ENCODE results near the gene VCL. TPM values are rescaled to one million over a fixed set of nuclear protein-coding genes. Genes with fewer than 3 reads are reported as not detected.
"Not testable (repeated sequence)": the region's sequence is repeated elsewhere in the genome, so short reads cannot be mapped to it uniquely, and the experiment has no call there.

Gene VCL
- 284 TPM for total RNA-seq
- long read RNA-seq, full-length matches to known transcripts = 88 of 423 reads
- long read RNA-seq, partial matches to known transcripts = 95 of 423 reads
- long read RNA-seq, other reads (novel, unspliced or antisense) = 240 of 423 reads

DNA sequence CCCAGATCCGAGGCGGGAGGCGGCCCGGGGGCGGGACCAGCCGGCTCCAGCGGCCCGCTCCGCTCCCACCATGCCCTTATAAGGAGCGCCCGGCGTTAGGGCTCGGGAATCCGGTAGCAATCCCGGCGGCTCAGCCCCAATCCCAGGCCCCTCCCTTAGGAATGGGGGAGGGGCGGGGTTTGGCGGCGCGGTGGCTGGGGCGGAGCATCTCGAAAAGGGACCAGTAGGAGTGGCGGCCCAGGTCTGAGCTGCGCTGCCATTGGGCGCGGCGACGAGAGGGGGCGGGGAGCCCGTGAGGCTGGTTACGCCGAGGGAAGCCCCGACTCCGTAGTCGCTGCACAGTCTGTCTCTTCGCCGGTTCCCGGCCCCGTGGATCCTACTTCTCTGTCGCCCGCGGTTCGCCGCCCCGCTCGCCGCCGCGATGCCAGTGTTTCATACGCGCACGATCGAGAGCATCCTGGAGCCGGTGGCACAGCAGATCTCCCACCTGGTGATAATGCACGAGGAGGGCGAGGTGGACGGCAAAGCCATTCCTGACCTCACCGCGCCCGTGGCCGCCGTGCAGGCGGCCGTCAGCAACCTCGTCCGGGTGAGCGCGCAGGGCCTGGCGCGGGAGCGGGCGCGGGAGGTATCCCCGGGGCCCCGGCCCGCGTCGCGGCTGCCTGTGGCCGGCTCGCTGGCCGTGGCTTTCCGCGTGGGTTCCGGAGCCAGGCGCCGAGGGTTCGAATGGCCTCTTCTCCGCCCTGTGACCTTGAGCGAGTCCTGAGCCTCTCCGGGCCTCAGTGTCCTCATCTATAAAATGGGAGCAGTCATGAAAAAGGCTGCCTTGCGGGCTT, at the start of gene VCL:
VCL (plus strand) TSS at position 330 of the 836 bp plus-strand sequence; CDS start at position 422, 92 bp downstream.
- intact Hi-C loops (cut with DNase I) = loop anchor here (2.0 to 5.0 kb wide), 5 partner anchors 31 to 111 kb away; no protein-coding TSS in a partner anchor
- DNase-seq (ENCODE audit: low spot score) = peak; percentile 99

DNA sequence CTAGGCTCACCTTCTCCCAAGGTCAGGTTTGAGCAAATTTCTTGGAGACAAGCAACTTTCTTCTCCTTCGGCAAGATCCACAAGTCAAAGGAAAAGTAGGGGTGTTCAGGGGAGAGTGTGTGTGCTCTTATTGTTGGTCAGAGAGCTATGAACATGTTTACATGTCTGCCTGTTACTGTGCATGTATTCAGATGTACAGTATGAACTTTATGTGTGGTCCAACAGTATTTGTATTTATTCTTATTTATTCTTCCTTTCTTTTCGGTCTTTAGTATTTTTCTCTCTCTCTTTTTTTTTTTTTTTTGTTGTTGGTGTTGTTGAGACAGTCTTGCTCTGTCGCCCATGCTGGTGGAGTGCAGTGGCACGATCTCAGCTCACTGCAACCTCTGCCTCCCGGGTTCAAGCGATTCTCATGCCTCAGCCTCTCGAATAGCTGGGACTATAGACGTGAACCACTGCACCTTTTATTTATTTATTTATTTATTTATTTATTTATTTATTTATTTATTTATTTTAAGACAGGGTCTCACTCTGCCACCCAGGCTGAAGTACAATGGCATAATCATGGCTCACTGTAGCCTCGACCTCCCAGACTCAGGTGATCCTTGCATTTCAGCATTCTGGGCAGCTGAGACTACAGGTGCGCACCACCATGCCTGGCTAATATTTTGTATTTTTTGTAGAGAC, 48.8 kb upstream of the VCL start:
- DNase-seq (ENCODE audit: low spot score) = no peak
- intact Hi-C loops (cut with DNase I) = loop anchor here (10.0 kb wide), 1 partner anchor 136 kb away; no protein-coding TSS in a partner anchor

DNA sequence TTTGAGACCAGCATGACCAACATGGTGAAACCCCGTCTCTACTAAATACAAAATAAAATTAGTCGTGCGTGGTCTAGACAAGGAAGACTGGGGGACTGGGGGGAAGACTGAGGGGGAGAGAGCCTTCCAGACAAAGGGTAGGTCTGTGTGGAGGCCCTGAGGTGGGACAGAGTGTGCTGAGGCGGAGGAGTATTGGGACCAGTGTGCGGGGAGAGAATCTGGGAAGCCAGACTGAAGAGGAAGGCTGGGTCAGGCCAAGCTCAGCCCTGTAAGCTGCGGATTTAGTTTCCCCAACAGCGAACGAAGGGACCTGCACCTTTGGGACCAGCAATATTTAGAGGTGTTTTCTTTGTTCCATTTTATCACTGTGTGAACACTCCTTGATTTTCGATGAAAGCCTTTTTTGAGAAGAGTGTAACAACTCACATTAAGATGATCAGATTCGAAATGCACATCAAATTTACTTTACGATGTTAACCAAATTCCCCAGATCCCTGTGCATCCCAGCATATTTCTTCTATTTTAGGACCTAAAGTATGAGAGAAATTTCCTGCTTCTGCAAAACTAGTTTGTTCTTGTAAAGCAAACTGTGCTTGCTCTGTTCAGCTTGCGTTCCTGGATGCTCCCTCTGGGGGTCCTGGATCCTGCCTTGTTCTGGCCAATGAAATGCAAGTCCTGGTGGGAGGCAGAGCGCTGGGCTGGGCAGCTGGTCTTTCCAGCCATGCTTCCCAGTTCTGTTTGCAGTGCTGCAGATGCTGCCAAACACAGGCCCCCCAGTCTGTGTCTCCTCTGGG, 47.6 kb upstream of the VCL start:
- DNase-seq (ENCODE audit: low spot score) = no peak
- intact Hi-C loops (cut with DNase I) = no loop called here

DNA sequence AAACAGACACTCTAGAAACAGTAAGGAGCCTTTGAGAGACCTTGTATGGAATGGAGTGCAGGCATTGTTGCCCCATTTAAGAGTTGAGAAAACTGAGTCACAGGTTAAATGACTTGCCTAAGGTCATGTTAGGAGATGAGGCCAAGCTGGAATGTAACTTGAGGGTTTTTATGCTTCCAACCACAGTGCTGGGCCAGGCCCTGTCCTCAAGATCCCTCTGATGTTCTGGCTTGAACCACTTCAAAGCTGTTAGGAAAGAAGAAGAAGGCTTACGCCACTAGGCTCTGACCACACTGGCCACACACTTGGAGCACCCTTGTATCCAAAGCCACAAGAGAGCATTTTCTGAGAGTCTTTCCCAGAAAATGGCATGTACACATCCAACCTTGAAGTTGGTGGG, 44.3 kb upstream of the VCL start:
- DNase-seq (ENCODE audit: low spot score) = no peak
- intact Hi-C loops (cut with DNase I) = no loop called here

DNA sequence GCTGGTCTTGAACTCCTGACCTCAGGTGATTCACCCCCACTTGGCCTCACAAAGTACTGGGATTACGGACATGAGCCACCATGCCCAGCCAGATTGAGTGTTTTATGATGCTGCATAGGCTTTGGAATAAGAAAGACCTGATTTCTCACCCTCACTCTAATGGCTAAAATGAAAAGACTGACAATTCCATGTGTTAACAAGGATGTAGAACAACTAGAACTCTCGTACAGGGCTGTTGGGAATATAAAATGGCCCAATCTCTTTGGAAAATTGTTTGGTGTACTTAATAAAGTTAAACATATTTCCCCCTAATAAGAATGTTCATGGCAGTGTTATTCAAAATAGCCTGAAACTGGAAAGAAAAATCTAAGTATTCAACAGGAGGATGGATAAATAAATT, 43.2 kb upstream of the VCL start:
- intact Hi-C loops (cut with DNase I) = loop anchor here (5.0 kb wide), 1 partner anchor 67 kb away; no protein-coding TSS in a partner anchor
- DNase-seq (ENCODE audit: low spot score) = no peak

DNA sequence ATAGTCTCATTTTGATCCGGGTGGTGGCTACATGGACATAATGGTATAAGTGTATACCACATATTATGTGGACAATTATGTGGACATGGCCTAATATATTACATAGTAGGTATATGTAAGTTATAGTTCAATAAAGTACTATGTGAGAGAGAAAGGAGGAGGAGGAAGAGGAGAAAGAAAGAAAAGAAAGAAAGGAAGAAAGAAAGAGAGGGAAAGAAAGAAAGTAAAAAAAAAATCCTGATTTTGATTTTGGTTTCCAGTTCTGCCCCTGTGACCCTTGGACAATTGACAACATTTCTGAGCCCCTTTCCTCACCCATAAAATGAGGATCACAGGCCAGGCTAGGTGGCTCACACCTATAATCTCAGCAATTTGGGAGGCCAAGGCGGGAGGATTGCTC, 42.2 kb upstream of the VCL start:
- DNase-seq (ENCODE audit: low spot score) = no peak
- intact Hi-C loops (cut with DNase I) = loop anchor here (5.0 kb wide), 1 partner anchor 68 kb away; no protein-coding TSS in a partner anchor

DNA sequence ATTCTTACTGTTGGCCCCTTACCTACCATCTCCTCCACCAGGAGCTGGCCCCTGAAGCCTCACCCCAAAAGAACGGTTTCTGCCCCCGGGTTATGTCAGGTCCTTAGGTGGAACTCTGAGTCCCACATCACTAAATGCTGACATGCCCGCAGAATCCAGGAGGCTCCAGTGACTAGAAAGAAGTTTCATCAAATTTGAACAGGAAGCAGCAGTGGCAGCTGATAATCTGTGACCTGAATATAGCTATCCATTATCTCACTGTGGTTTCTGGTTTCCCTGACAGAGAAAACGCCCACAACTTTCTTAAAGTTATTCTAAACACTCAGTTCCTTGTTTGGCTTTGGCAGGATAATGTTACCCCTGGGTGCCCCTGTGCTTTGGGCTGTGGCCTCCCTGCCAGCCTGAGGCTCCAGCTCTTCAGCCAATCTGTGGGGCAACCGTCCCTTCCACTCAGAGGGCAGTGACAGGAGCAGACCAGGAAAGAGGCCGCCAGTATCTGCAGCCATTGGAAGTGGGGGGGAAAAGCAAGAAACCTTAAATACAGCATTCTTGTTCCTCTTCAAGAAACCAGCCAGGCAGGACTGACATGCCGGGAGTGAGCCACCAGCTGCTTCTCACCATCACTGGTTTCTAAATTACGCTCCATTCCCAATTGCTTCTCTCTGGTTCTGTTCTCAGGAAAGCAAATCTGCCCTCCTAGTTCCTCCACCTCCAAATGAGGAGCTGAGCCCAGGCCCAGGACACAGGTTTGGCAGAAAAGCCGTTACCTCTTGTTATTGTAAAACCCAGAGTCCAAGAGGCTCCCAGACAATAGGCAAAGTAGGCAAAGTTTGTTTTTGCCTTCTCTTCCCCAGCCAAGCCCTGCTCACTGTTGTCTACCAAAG, 41.2 kb upstream of the VCL start:
- intact Hi-C loops (cut with DNase I) = loop anchor here (5.0 kb wide), 1 partner anchor 69 kb away; no protein-coding TSS in a partner anchor
- DNase-seq (ENCODE audit: low spot score) = no peak

DNA sequence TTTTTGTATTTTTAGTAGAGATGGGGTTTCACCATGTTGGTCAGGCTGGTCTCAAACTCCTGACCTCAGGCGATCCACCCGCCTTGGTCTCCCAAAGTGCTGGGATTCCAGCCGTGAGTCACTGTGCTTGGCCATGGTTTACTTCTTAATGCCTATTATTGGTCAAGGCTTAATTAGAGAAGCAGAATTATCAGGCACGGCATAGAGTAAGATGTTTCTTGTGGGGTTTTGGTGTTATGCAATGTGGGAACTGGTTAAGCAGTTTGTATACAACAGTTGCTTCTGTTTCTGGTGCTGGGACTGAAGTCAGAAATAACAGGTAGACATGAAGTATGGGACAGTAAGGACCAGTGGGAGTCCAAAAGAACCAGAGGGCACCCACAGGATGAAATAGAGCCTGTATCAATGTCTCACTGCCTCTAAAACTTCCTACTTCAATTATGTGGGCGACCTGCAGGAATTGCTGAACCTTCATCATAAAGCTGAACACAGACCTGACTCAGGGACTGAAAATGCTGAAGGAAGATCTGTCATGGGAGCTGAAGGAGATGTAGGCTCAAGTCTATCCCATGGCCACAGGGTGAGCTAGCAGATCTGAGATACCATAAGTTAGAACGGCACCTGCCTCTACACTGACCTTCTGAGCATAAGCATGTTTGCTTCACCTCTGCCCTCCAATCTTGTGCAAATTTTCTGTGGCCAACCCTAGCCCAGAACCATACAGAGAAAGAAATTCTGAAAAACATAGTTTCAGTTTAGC, 38.3 kb upstream of the VCL start:
- no peak for DNase-seq (ENCODE audit: low spot score)
- intact Hi-C loops (cut with DNase I) = loop anchor here (5.0 kb wide), 1 partner anchor 72 kb away; no protein-coding TSS in a partner anchor

DNA sequence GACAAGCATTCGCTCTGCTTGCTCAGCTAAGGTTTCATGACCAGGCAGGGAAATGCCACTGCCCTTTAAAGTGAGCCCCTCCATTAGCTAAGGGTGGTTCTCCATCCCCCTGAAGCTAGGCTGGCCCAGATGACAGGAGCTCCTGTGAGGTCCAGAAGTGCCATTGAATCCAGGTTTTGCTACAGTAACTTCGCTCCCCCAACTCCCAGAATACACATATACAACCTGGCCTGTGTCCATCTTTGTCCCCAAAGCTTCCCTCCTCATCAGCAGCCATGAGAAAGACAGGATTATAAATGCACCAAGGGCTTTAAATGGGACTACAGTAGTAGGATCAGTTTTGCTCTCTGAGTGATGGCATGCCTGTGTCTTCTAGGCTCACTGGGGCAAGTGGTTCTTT, 35.5 kb upstream of the VCL start:
- intact Hi-C loops (cut with DNase I) = no loop called here
- DNase-seq (ENCODE audit: low spot score) = no peak

DNA sequence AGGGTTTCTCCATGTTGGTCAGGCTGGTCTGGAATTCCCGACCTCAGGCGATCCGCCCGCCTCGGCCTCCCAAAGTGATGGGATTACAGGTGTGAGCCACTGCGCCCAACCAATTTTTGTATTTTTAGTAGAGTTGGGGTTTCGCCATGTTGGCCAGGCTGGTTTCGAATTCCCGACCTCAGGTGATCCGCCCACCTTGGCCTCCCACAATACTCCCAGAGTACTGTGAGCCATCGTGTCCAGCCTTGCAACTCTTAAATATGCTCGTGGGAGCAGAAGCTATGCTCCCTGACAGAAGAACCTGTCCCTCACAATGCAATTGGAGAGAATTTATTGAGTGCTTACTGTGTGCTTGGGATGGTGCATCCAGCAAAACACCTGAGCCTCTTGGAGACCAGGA, 34.4 kb upstream of the VCL start:
- DNase-seq (ENCODE audit: low spot score); intact Hi-C loops (cut with DNase I): not testable (repeated sequence)

DNA sequence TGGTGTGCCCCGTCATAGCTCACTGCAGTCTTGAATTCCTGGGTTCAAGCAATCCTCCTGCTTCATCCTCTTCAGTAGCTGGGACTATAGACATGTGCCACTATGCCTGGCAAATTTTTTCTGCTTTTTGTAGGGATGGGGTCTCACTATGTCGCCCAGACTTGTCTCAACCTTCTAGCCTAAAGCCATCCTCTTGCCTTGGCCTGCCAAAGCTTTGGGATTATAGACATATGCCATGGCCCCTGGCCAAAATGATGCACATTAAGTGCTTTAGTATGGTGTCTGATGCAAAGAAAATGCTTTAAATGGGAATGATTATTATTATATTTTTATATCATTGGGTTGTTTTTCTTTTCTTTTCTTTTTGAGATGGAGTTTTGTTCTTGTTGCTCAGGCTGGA, 33.2 kb upstream of the VCL start:
- intact Hi-C loops (cut with DNase I) = no loop called here
- DNase-seq (ENCODE audit: low spot score) = no peak

DNA sequence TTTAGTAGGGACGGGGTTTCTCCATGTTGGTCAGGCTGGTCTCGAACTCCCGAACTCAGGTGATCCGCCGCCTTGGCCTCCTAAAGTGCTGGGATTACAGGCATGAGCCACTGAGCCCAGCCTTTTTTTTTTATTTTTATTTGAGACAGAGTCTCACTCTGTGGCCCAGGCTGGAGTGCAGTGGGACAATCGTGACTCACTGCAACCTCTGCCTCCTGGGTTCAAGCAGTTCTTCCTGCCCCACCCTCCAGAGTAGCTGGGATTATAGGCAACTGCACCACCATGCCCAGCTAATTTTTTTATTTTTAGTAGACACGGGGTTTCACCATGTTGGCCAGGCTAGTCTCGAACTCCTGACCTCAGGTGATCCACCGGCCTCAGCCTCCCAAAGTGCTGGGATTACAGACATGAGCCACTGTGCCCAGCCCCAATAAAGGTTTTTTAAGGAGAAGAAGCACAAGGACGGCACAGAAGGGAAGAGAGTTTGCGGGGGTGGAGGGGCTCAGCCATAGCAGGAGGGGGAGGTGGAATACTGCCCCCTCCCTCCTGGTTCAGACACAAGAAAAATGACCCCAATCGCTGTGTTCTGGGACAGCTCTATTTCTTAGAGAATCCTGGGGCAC, 32.5 kb upstream of the VCL start:
- intact Hi-C loops (cut with DNase I); DNase-seq (ENCODE audit: low spot score): not testable (repeated sequence)

DNA sequence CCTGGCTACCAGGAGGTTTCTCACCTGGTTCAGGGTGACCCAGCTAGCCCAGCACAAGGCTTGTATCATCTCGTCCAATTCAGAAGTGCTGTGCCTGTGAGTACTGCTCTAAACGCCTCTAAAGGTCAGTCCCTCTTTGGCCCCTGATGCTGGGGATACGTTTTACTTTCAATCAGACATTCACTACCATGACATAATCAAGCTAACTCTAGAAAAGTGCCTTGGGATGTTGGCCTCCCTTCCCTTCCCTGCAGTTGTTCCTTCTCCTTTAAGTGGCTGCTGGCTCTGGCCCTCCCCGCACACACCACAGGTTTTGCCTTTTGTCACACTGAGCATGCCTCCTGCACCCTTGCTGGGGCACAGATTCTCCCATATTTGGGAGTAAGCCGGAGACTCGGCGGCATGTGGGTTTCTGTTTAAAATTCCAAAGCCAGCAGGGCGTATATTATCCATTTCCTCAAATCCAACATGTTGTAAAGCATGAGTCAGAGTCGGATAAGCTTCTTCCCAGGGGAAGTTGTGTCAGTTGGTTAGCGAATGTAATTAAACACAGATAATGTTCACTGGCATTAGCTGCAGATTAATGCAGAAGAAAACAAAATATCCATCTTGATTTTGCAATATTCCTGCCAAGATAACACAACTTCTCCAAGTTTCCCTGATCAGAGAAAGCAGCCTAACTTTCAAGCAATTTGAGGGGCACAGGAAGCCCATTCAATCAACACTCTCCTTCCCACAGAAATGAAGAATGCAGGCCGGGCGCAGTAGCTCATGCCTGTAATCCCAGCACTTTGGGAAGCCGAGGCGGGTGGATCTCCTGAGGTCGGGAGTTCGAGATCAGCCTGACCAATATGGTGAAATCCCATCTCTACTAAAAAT, 31.8 kb upstream of the VCL start:
- DNase-seq (ENCODE audit: low spot score) = peak; percentile 85
- intact Hi-C loops (cut with DNase I) = loop anchor here (2.0 kb wide), 1 partner anchor 31 kb away; no protein-coding TSS in a partner anchor

DNA sequence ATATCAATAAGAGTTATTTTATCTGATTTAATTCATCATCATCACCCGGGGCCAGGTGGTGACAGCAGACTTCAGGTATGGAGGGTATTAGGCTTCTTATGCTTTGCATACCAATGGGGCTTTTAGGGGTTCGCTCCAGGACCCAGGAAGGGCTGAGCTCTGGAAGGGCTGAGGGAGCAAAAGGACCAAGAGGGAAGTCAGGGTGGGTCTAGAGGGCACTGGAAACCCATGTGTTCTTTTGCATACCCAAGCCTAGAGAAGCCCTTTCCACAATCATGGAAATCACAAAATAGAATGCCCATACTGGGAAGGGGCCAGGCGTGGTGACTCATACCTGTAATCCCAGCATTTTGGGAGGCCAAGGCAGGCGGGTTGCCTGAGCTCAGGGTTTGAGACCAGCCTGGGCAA, 30.9 kb upstream of the VCL start:
- DNase-seq (ENCODE audit: low spot score) = no peak
- intact Hi-C loops (cut with DNase I) = loop anchor here (2.0 kb wide), 1 partner anchor 30 kb away; no protein-coding TSS in a partner anchor

DNA sequence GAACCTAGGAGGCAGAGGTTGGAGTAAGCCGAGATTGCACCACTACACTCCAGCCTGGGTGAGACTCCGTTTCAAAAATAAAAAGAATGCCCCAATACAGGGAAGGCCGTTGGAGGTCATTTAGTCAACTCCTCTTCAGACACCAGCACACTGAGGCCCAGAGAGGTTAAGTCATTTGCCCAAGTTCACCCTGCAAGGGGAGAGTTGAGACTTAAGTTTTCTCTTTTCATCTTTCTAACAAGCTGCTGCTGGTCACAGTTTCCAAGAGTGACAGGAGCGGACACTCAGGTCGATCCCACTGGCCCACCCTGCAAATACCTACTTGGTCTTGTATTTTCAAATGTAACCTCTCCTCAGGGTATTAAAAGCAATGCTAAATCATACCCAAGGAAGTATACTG, 30.4 kb upstream of the VCL start:
- DNase-seq (ENCODE audit: low spot score) = no peak
- intact Hi-C loops (cut with DNase I) = loop anchor here (2.0 kb wide), 1 partner anchor 29 kb away; no protein-coding TSS in a partner anchor

DNA sequence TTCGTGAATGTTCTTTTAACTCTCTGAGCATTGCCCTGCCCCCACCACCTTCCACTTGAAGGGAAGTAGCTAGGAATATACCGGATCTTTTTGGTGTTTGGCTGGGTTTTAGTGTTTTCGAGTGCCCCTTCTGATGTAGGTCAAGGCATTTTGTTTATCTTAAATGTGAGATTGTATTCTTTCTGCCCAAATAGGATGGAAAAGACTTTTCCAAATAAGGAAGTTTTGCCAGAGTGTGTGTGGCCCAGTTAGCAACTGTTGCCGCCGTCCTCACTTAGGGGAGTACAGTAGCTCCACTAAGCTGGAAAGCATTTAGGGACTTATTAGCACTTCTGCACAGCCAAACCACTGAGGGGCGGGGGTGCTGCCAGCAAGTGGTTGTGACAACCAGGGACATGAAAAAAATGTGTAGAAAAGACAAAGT, 29.8 kb upstream of the VCL start:
- intact Hi-C loops (cut with DNase I) = no loop called here
- DNase-seq (ENCODE audit: low spot score) = no peak
